GM12892 (cell line): ENCODE data around the gene U2AF2.

Experiments
- POLR2A ChIP-seq: IDR thresholded peaks from 2 replicates; pipeline ENCODE4 v1.6.1; 2011; ENCODE audit warnings: low read depth, low read length, control low read depth
- POLR2AphosphoS5 ChIP-seq: IDR thresholded peaks from 2 replicates; pipeline ENCODE4 v1.6.1; 2011; ENCODE audit warnings: low read depth, low read length, control low read depth
- TAF1 ChIP-seq: IDR thresholded peaks from 2 replicates; pipeline ENCODE4 v1.6.1; 2011; ENCODE audit warnings: low read depth, mild to moderate bottlenecking, control low read depth, low read length, borderline replicate concordance

GRCh38 chr19:55675661-55676354 lies 21.0 kb downstream of the U2AF2 start:
- TF ChIP-seq POLR2A (no peak), POLR2AphosphoS5 (no peak), TAF1 (no peak)
